GM12878 (cell line): Measurements from ENCODE around the gene CLEC19A. TPM values are rescaled to one million over a fixed set of nuclear protein-coding genes. Genes with fewer than 3 reads are reported as not detected.

Source experiments
- BCL3 ChIP-seq: IDR thresholded peaks from 2 replicates; pipeline ENCODE4 v1.6.1; 2011; ENCODE audit warnings: borderline replicate concordance, low read depth, mild to moderate bottlenecking, moderate library complexity, low read length; ENCODE audit not compliant: insufficient read depth, poor library complexity, severe bottlenecking
- CTCF ChIP-seq, 3 experiments: IDR thresholded peaks in 2 of 3; conservative IDR thresholded peaks in 1 of 3; 2 replicates each; pipeline ENCODE4 v1.5.1; 2011; ENCODE audit warnings: low read depth in 3 of 3, low read length in 3 of 3, mild to moderate bottlenecking in 3 of 3, control low read depth in 2 of 3, moderate library complexity in 2 of 3, inconsistent platforms in 1 of 3, mixed read lengths in 1 of 3; ENCODE audit not compliant: control insufficient read depth in 2 of 3, insufficient read depth in 1 of 3; ENCODE audit errors: extremely low read depth in 1 of 3
- FOXK2 ChIP-seq: fragments of 450-650 bp; IDR thresholded peaks from 2 replicates; pipeline ENCODE4 v1.6.1; 2017; ENCODE audit warnings: mild to moderate bottlenecking, moderate library complexity
- MLLT1 ChIP-seq: fragments of 450-650 bp; IDR thresholded peaks from 2 replicates; pipeline ENCODE4 v1.6.1; 2016; ENCODE audit warnings: mild to moderate bottlenecking
- PRDM15 ChIP-seq: fragments of 450-650 bp; formaldehyde crosslinking; IDR thresholded peaks from 2 replicates; pipeline ENCODE4 v1.4.0; 2020; ENCODE audit warnings: mild to moderate bottlenecking, moderate library complexity
- RFX5 ChIP-seq: IDR thresholded peaks from 2 replicates; pipeline ENCODE4 v1.6.1; 2011; ENCODE audit warnings: low read depth, low read length, improper control_type of control experiment
- ZNF592 ChIP-seq: fragments of 450-650 bp; IDR thresholded peaks from 2 replicates; pipeline ENCODE4 v1.6.1; 2017; ENCODE audit warnings: mild to moderate bottlenecking, moderate library complexity
- polyA plus RNA-seq, 11 experiments: library from polyadenylated mRNA; depleted of rRNA in 4 of 11; unstranded in 6 of 11; stranded (reverse) in 5 of 11; fragments of >200 nt; fragmentation: Nextera tagmentation in 4 of 11; fragmentation: Illumina TruSeq in 1 of 11; extraction: Ambion mirVana in 4 of 11; extraction: Trizol in 1 of 11; gene quantifications; 1 replicate in 1 of 11; 2 replicates in 10 of 11; pipeline versions ENCODE4 v1.2.1 to v1.2.3, GENCODE V29; 2011 to 2016; ENCODE audit warnings: inconsistent platforms in 2 of 11, missing spikeins in 2 of 11, low read depth in 1 of 11
- total RNA-seq, 4 experiments: library from RNA; depleted of rRNA in 3 of 4; stranded (reverse); fragments of >200 nt in 3 of 4; fragmentation: Illumina TruSeq in 1 of 4; extraction: Trizol in 1 of 4; gene quantifications; 2 replicates each; pipeline versions ENCODE4 v1.2.1 to v1.2.3, GENCODE V29; 2013 to 2021

The CLEC19A gene
- total and polyA plus RNA-seq, 10 of the 15 experiments (the other 5 are each of a cell fraction or from before 2014, with no cell fraction given), result 0.03 TPM; not detected in 8

- TF ChIP-seq ZNF592 (no peak), CTCF (IDR thresholded peaks at IDR 0.05 in 2 of 3, conservative IDR thresholded peaks at IDR 0.05 in 1 of 3; ENCODE audit: control insufficient read depth in 2 of 3, extremely low read depth in 1 of 3, insufficient read depth in 1 of 3, low read depth in 3 of 3, low read length in 3 of 3) (no peak), FOXK2 (no peak), MLLT1 (no peak), PRDM15 (CRISPR knock-in tag) (no peak), BCL3 (no peak), RFX5 (no peak)
Observed at GRCh38 chr16:19301931-19302330, 16.4 kb downstream of the CLEC19A start (continued).
